ENCODE measurements around the gene GPR62.

GRCh38 chr3:51999846-52000245, 44.7 kb downstream of the GPR62 start:
- TF ChIP-seq CTCF (conservative IDR thresholded peaks at IDR 0.05; ENCODE audit: low read length) (no peak), EZH2phosphoT487 (IDR thresholded peaks at IDR 0.05; ENCODE audit: borderline replicate concordance, low read depth, low read length) (no peak)

Data from OCI-LY7 (cell line).